HG02642 (cell line): ENCODE data around the gene KIAA0930.

ENCODE experiments used
- ATAC-seq: cut with Tn5 transposase; IDR thresholded peaks from one replicate; pipeline ENCODE4 v1.9.1; 2021; ENCODE audit warnings: mild to moderate bottlenecking; ENCODE audit not compliant: unreplicated experiment, poor library complexity

The KIAA0930 gene

GRCh38 chr22:45185718-45186514 is 54.8 kb downstream of the KIAA0930 start:
- no peak for ATAC-seq

- no peak for ATAC-seq
Observed at GRCh38 chr22:45183974-45184373, 56.7 kb downstream of the KIAA0930 start.

GRCh38 chr22:45181766-45182165 is 58.9 kb downstream of the KIAA0930 start:
- no peak for ATAC-seq

- ATAC-seq = no peak
Observed at GRCh38 chr22:45181240-45181639, 59.5 kb downstream of the KIAA0930 start.

DNA sequence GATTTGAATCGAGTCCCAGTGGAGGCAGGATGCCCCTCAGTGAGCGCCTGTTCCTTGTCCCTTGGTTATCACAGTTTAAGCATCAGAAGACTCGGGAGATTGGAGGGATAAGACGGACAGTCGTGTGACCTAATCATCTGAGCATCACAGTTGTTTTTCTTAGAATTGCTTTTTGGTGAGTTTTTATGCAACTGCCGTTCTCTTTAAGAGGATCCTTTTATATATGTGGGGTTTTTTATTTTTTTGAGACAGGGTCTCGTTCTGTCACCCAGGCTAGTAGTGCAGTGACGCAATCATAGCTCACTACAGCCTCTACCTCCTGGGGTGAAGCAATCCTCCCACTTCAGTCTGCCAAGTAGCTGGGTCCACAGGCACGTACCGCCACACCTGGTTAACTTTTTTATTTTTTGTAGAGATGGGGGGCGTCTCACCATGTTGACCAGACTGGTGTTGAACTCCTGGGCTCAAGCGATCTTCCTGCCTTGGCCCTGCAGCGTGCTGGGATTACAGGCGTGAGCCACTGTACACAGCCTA is 60.5 kb downstream of the KIAA0930 start:
- no peak for ATAC-seq

DNA sequence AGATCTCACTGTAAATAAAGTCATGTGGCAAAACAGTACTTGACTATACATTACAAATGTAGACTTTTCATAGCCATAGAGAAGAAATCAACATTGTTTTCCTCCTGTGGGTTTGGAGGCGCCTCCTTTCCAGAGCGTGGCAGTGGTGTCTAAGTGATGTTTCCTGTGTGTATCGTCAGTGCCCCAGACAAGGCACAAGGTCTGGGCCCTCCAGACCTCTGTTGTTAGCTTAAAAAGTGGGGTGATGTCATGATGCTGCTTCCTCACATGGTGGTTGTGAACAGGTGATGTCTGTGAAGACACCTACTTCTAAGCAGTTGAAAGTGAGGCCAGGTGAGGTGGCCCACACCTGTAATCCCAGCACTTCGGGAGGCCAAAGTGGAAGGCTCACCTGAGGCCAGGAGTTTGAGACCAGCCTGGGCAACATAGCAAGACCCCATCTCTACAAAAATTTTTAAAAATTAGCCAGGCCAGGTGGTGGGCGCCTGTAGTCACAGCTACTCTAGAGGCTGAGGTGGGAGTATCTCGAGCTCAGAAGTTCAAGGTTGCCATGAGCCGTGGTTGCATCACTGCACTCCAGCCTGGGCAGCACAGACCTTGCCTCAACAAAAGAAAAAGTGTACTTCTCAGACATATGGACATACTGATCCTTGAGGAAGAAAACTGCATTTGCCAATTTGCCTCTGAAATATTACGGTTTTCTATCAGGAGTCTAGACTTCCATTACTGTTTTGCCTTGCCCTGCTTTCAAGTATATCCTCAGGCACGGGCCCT is 61.2 kb downstream of the KIAA0930 start:
- no peak for ATAC-seq

- ATAC-seq = no peak
Observed at GRCh38 chr22:45172881-45173585, 67.7 kb downstream of the KIAA0930 start.

GRCh38 chr22:45171830-45172229 is 68.9 kb downstream of the KIAA0930 start:
- no peak for ATAC-seq

DNA sequence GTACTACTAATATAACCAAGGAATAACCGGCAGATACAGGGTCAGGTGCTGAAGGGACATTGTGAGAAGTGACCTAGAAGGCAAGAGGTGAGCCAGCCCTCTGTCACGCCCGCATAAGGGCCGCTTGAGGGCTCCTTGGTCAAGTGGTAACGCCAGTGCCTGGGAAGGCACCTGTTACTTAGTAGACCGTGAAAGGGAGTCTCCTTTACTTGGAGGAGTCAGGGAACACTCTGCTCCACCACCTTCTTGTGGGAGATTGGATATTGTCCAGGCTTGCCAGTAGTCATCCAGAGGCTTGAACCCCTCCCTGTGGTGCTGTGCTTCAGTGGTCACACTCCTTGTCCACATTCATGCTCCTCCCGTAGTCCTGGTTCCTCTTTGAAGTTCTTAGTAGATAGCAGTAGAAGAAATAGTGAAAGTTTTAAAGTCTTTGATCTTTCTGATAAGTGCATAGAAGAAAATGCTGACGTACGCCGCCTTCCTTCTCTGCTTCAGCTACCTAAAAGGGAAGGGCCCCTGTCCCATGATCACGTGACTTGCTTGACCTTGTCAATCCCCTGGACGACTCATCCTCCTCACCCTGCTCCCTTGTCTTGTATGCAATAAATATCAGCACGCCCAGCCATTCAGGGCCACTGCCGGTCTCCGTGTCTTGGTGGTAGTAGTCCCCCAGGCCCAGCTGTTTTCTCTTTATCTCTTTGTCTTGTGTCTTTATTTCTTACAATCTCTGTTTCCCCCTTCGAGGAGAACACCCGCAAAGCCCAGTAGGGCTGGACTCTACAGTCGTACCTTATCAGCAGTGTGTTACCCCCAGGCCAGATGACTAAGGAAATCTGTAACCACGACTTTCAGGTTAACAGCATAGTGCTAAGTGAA is 70.9 kb downstream of the KIAA0930 start:
- ATAC-seq = no peak

DNA sequence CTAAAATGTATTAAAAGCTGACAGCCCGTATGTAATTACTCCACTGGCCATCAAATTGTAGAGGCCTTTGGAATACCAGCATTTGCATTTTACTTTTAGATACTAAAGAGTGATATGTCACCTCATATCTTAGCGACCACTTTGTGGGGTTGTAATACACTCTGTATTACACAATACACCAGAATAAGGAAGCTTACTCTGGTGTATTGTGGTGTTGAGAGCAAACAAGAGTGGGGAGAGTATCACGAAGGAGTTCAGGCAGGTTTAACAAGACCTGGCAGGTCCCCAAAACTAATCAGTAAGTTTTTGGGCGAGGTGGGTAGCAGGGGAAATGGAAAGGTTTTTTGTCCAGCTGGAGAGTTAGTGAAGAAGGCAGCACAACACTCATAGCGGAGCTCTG is 73.8 kb downstream of the KIAA0930 start:
- no peak for ATAC-seq

- ATAC-seq = peak; percentile 36
Observed at GRCh38 chr22:45164270-45165088, 76.2 kb downstream of the KIAA0930 start.

DNA sequence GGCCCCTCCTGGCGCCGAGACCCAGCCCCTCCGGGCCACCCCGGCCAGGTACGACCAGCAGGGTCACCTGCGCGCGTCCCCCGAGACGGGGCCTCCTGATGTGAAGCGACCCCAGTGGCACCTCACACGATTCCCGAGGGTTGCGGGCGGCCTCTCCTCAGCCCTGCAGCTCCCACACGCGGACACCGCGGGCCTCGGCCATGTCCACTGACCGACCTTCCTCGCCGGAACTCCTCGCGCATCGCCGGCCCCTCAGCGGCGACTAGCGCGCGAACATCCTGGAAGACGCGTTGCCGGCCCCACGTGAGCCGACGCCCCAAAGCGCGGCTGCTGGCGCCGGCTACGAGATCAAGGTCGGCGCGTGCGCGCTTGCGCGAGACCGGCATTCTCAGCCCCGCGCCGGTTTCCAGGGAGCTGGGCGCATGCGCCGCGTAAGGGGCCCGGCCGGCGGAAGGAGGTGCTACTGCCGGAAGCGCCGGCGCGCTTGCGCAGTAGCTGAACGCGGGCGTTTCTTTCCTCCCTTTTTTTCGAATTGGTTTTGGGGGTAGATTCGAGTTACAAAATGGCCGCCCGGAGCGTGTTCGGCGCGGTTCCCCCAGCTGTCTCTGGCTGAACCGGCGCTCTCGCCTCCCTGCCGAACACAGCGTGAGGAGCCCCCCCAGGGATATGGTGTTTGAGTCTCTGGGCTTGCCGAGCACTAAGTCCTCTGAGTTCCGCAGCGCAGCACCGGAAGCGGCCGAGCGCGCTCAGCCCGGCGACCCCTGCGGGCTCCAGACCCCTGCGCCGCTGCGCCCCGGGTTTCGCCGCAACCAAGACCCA is 77.0 kb downstream of the KIAA0930 start, which contains the start of gene NUP50:
Gene NUP50 (plus strand): TSS at position 475 of the 819 bp plus-strand sequence. CDS start 4,253 bp downstream, outside the sequence.
- peak; percentile 83 for ATAC-seq

GRCh38 chr22:45163099-45163450 is 77.6 kb downstream of the KIAA0930 start:
- no peak for ATAC-seq

DNA sequence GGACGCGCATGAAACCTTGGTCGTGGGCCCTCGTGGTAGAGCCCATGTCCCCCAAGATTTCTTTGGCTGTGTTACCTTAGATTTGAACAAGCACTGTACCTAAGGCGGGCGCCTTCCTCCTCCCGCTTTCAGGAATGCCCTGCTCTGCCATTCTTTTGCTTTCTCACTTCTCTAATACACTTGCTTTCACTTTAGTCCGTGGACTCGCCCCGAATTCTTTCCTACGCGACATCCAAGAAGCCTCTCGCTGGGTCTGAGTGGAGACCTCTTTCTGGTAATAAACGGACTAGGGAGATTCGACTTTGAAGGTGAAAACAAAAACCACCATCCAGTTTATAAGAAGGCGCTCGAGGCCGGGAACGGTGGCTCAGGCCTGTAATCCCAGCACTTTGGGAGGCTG is 78.2 kb downstream of the KIAA0930 start:
- ATAC-seq = no peak

GRCh38 chr22:45159652-45160462 is 80.8 kb downstream of the KIAA0930 start:
- ATAC-seq = no peak

DNA sequence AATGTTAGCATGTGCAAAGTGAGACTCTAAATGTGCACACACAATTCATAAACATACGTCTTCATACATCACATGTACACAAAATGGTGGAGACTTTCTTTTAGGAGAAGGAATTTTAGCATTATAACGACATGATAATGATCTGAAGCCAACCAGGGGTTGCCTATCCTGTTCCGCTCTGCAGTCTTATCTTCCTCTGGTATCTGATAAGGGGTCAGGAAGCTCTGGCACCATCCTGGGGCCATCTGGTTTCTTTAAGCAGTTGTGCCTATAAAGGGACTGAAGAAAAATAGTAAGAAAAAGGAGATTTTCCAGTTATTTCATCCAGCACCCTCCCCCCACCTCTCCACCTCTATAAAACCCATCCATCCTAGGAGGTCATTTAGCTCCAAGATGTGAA is 82.8 kb downstream of the KIAA0930 start:
- no peak for ATAC-seq
